HG02642 (cell line): Measurements from ENCODE around the gene ZNF181.

Experiments used
- ATAC-seq: cut with Tn5 transposase; IDR thresholded peaks from one replicate; pipeline ENCODE4 v1.9.1; 2021; ENCODE audit warnings: mild to moderate bottlenecking; ENCODE audit not compliant: unreplicated experiment, poor library complexity

ZNF181 gene

GRCh38 chr19:34744896-34745690, 11.1 kb downstream of the ZNF181 start:
- no peak for ATAC-seq

GRCh38 chr19:34757441-34757840, 23.4 kb downstream of the ZNF181 start:
- no peak for ATAC-seq

GRCh38 chr19:34759218-34759917, 25.3 kb downstream of the ZNF181 start:
- ATAC-seq = no peak

GRCh38 chr19:34766386-34766785, 32.3 kb downstream of the ZNF181 start:
- no peak for ATAC-seq

GRCh38 chr19:34767951-34768350, 33.9 kb downstream of the ZNF181 start:
- ATAC-seq = no peak

GRCh38 chr19:34772697-34773554, 38.9 kb downstream of the ZNF181 start, which contains the start of gene ZNF599:
Gene ZNF599, minus strand, starts transcription at chr19:34773215. Its CDS starts 374 bp downstream, at chr19:34772841.
- ATAC-seq = peak; percentile 97

- ATAC-seq = no peak
Measured at GRCh38 chr19:34773555-34773864, 39.5 kb downstream of the ZNF181 start.

GRCh38 chr19:34774857-34775256, 40.8 kb downstream of the ZNF181 start:
- ATAC-seq = no peak

- no peak for ATAC-seq
Measured at GRCh38 chr19:34778342-34778741, 44.3 kb downstream of the ZNF181 start.

GRCh38 chr19:34779652-34780051, 45.6 kb downstream of the ZNF181 start:
- no peak for ATAC-seq

- no peak for ATAC-seq
Measured at GRCh38 chr19:34786236-34786635, 52.2 kb downstream of the ZNF181 start.

GRCh38 chr19:34787059-34787824, 53.2 kb downstream of the ZNF181 start:
- no peak for ATAC-seq

- ATAC-seq = no peak
Measured at GRCh38 chr19:34788074-34788473, 54.0 kb downstream of the ZNF181 start.

- ATAC-seq = no peak
Measured at GRCh38 chr19:34793565-34793964, 59.5 kb downstream of the ZNF181 start.

GRCh38 chr19:34794066-34794960, 60.3 kb downstream of the ZNF181 start:
- ATAC-seq = no peak
